ENCODE results near the gene DOCK6.

DNA sequence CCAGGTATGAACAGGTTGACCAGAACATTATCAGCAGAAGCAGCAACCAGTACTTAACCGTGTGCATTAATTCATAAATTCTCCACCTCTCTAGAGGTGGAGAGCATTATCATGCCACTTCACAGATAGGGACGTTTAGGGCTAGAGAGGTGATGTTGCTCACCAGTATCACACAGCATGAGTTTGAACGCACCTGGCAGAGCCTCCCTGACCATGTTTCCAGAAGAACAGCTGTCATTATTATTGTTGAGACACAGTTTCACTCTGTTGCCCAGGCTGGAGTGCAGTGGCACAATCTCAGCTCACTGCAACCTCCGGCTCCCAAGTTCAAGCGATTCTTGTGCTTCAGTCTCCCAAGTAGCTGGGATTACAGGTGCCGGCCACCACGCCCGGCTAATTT, 71.8 kb downstream of the DOCK6 start:
- TF ChIP-seq GATA2 (IDR thresholded peaks at IDR 0.05; ENCODE audit: low read depth, low read length), result no peak
- no peak for TF ChIP-seq GATA3 (IDR thresholded peaks at IDR 0.05; ENCODE audit: low read depth, low read length)
